Activated T-cell treated with anti-CD3 and anti-CD28 coated beads, Interleukin-2, amount 50 U/mL, for 4 hours (primary cell): Measurements from ENCODE around the gene TMPRSS4. TPM values are rescaled to one million over a fixed set of nuclear protein-coding genes. Genes with fewer than 3 reads are reported as not detected.
A peak's percentile ranks its signal among the peaks of the same experiment; 100 is the strongest.

Source experiments
- ATAC-seq, 2 donors: fragments of 200-7000 bp; cut with Tn5 transposase; one replicate each; pipeline ENCODE4 v1.10.0; 2021
- DNase-seq: peaks from one replicate; pipeline ENCODE4 v3.0.0-alpha.2; 2020
- H3K27me3 Mint-ChIP-seq: one replicate; pipeline ENCODE4 v1.8.0; 2021; ENCODE audit warnings: low read depth, mixed read lengths
- H3K36me3 Mint-ChIP-seq: one replicate; pipeline ENCODE4 v1.8.0; 2022; ENCODE audit warnings: mixed read lengths; ENCODE audit not compliant: insufficient read depth
- H3K4me1 Mint-ChIP-seq: one replicate; pipeline ENCODE4 v1.8.0; 2021; ENCODE audit warnings: low read depth, mixed read lengths
- H3K4me3 Mint-ChIP-seq: one replicate; pipeline ENCODE4 v1.8.0; 2021; ENCODE audit warnings: mild to moderate bottlenecking, moderate library complexity, mixed read lengths
- H3K9me3 Mint-ChIP-seq: one replicate; pipeline ENCODE4 v1.8.0; 2021; ENCODE audit warnings: mixed read lengths
- total RNA-seq, 3 donors: library from RNA; stranded (reverse); gene quantifications; one replicate each; pipeline ENCODE4 v1.2.1, GENCODE V29; 2021

Gene TMPRSS4
- total RNA-seq, 3 donors from 2014 or later: 0.08 TPM; not detected in 2

- Mint-ChIP-seq H3K36me3 (no peaks in the 10 kb centered on the region), H3K27me3 (peaks cover 11% of the 10 kb centered on the region), H3K9me3 (no peaks in the 10 kb centered on the region), H3K4me1 (peaks cover 5% of the 10 kb centered on the region), H3K4me3 (no peak overlapping the region)
- ATAC-seq: peak; percentile 46 to 69
- DNase-seq: no peak
Observed at GRCh38 chr11:118117790-118118601, 41.1 kb downstream of the TMPRSS4 start.

GRCh38 chr11:118120793-118121192 lies 43.9 kb downstream of the TMPRSS4 start:
- ATAC-seq (no peak), DNase-seq (no peak)
- peaks cover 4% of the 10 kb centered on the region for H3K27me3 Mint-ChIP-seq
- no peaks in the 10 kb centered on the region for H3K4me1 Mint-ChIP-seq
- no peak overlapping the region for H3K4me3 Mint-ChIP-seq
- H3K36me3 Mint-ChIP-seq: no peaks in the 10 kb centered on the region
- no peaks in the 10 kb centered on the region for H3K9me3 Mint-ChIP-seq

GRCh38 chr11:118124929-118125535 lies 48.2 kb downstream of the TMPRSS4 start:
- DNase-seq (no peak), ATAC-seq (no peak)
- Mint-ChIP-seq H3K9me3 (no peaks in the 10 kb centered on the region), H3K4me1 (no peaks in the 10 kb centered on the region), H3K36me3 (no peaks in the 10 kb centered on the region), H3K27me3 (peaks cover 8% of the 10 kb centered on the region), H3K4me3 (no peak overlapping the region)

- DNase-seq (no peak), ATAC-seq (peak; percentile 18 to 25)
- Mint-ChIP-seq H3K4me1 (no peaks in the 10 kb centered on the region), H3K27me3 (peaks cover 8% of the 10 kb centered on the region), H3K9me3 (no peaks in the 10 kb centered on the region), H3K4me3 (no peak overlapping the region), H3K36me3 (no peaks in the 10 kb centered on the region)
Observed at GRCh38 chr11:118126082-118126838, 49.4 kb downstream of the TMPRSS4 start.

GRCh38 chr11:118128310-118128709 lies 51.4 kb downstream of the TMPRSS4 start:
- H3K4me3 Mint-ChIP-seq: no peak overlapping the region
- H3K9me3 Mint-ChIP-seq: no peaks in the 10 kb centered on the region
- no peaks in the 10 kb centered on the region for H3K4me1 Mint-ChIP-seq
- DNase-seq (no peak), ATAC-seq (no peak)
- peaks cover 8% of the 10 kb centered on the region for H3K27me3 Mint-ChIP-seq
- no peaks in the 10 kb centered on the region for H3K36me3 Mint-ChIP-seq

GRCh38 chr11:118128721-118129470 lies 52.0 kb downstream of the TMPRSS4 start:
- ATAC-seq (no peak), DNase-seq (no peak)
- Mint-ChIP-seq H3K9me3 (no peaks in the 10 kb centered on the region), H3K27me3 (peaks cover 11% of the 10 kb centered on the region), H3K4me1 (no peaks in the 10 kb centered on the region), H3K4me3 (no peak overlapping the region), H3K36me3 (no peaks in the 10 kb centered on the region)

- ATAC-seq (no peak), DNase-seq (no peak)
- Mint-ChIP-seq H3K27me3 (peaks cover 17% of the 10 kb centered on the region), H3K4me3 (no peak overlapping the region), H3K36me3 (no peaks in the 10 kb centered on the region), H3K9me3 (no peaks in the 10 kb centered on the region), H3K4me1 (no peaks in the 10 kb centered on the region)
Observed at GRCh38 chr11:118129471-118130172, 52.7 kb downstream of the TMPRSS4 start.

DNA sequence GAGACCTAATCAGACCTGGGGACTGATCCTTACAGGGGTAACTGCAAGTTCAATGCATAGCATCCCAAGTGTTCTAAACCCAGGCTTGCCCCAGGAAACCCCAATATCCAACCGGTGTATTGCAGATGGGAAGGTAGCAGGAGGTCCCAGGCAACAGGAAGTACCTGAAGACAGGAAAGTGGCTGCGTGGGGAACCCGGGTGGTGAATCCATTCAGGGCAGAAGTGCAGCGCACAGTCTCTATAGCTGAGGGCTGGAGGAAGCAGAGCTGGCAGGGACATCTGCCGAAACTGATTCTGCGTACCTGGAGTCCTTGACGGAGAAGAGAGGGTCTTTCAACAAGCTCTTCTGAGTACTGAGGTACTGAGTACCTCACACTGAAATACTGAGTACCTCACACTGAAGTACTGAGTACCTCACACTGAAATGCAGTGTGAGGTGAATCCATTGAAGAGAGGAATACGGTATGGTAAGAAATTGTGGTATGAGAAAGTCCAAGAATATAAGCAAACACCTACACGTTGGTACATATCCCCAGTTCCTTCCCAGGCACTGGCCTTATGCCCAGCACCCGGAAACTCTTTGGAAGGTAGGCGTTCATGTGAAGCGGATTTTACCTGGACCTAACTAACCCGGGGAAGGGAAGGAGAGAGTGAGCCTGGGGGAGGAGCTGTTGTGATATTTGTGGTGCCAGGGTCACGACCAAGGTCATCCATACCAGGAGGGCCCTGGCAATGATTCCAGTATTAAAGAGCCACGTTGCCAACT lies 55.7 kb downstream of the TMPRSS4 start:
- no peaks in the 10 kb centered on the region for H3K4me1 Mint-ChIP-seq
- peaks cover 20% of the 10 kb centered on the region for H3K27me3 Mint-ChIP-seq
- DNase-seq (no peak), ATAC-seq (no peak)
- H3K4me3 Mint-ChIP-seq: no peak overlapping the region
- H3K9me3 Mint-ChIP-seq: no peaks in the 10 kb centered on the region
- H3K36me3 Mint-ChIP-seq: no peaks in the 10 kb centered on the region

DNA sequence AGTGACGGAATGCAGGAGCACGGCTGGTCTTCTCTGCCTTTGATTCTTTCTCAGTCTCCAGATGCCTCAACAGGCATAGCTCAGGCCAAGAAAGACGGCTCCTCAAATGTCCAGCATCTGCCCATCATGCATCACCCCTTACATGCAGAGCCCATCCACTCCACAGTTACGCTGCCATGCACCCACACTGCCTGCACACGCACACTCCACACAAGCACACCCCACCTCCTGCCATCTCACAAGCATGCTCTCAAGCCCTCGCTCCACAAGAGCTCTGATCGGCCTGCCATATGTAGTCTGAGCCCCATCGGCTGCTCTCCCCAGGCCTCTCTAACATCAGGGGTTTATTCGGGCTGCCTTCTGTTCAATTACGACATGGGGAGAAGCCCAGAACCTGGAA lies 56.9 kb downstream of the TMPRSS4 start:
- H3K9me3 Mint-ChIP-seq: no peaks in the 10 kb centered on the region
- no peaks in the 10 kb centered on the region for H3K4me1 Mint-ChIP-seq
- no peak for ATAC-seq
- peaks cover 17% of the 10 kb centered on the region for H3K27me3 Mint-ChIP-seq
- H3K36me3 Mint-ChIP-seq: no peaks in the 10 kb centered on the region
- no peak for DNase-seq
- no peak overlapping the region for H3K4me3 Mint-ChIP-seq

DNA sequence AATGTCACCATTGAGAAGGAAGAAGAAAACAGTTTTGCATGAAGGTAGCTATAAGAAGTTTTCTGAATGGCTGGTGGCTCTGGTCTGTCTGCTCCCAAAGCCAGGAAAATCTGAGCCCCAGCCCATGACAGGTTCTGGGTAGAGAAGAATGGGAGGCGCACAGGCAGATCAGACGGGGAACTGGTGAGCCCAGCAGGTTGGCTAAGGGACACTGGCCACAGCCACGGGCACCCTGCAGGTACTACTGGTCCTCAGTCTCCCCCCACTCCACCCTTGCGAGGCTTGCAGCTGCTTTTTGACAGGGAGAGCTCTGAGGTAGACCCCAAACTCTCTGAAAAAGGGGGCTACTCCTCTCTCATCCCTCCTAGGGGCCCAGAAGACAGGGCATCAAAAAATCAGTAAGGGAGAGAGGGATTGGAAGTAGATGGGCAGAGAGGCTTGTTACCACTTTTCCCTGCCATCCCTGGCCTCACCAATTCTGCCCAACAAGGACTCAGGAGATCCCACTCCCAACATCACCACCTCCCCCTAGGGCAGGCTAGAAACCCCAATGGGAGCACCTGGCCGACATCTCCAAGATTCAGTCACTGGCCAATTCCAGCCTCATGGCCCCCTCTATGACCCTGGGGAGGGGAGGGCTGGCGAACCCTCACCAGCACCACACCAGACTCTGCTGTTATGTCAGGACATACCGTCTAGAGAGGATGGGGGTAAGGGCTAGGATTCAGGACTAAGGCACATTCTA lies 58.3 kb downstream of the TMPRSS4 start:
- Mint-ChIP-seq H3K36me3 (no peaks in the 10 kb centered on the region), H3K9me3 (no peaks in the 10 kb centered on the region), H3K4me1 (no peaks in the 10 kb centered on the region), H3K4me3 (no peak overlapping the region), H3K27me3 (peaks cover 23% of the 10 kb centered on the region)
- no peak for ATAC-seq
- no peak for DNase-seq

DNA sequence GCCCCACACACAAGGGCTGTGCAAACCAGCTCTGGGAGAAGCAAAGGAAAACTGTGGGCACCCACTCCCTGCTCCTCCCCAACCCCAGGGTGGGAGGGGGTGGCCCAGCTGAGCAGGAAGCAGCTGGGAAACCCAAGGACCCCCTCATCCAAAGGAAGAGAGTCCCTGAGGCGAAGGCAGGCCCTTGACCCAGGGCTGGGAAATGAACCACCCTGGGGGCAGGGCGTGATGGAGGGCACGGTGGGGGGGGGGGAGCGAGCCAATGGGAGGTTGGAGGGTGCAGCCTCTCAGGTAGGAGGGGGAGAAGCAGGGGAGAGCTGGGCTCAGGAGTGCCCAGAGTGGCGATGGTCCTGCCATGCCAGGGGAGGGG lies 58.9 kb downstream of the TMPRSS4 start:
- H3K9me3 Mint-ChIP-seq: no peaks in the 10 kb centered on the region
- ATAC-seq: no peak
- no peaks in the 10 kb centered on the region for H3K4me1 Mint-ChIP-seq
- no peak for DNase-seq
- no peaks in the 10 kb centered on the region for H3K36me3 Mint-ChIP-seq
- peaks cover 28% of the 10 kb centered on the region for H3K27me3 Mint-ChIP-seq
- H3K4me3 Mint-ChIP-seq: no peak overlapping the region

- H3K36me3 Mint-ChIP-seq: no peaks in the 10 kb centered on the region
- ATAC-seq: no peak
- peaks cover 32% of the 10 kb centered on the region for H3K27me3 Mint-ChIP-seq
- no peak for DNase-seq
- H3K9me3 Mint-ChIP-seq: no peaks in the 10 kb centered on the region
- H3K4me3 Mint-ChIP-seq: no peak overlapping the region
- H3K4me1 Mint-ChIP-seq: no peaks in the 10 kb centered on the region
Observed at GRCh38 chr11:118136341-118136740, 59.5 kb downstream of the TMPRSS4 start.

DNA sequence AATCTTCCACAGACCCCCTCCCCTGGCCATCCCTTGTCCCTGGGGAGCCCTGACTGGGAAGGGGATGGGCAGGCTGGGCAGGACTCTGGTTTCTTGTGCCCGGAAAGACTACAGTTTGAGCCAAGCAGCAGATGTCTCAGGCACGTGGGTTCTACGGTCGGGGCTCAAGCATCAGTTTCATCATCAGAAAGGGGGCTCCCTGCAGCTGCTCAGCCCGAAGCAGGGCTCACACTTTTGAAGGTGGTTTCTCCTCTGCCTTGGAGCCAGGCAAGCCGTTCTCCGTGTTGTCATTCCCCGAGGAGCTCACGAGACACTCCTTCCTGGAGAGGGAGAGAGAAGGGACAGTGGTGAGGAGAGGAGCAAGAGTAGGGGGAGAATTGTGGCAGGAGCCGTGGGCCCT lies 59.9 kb downstream of the TMPRSS4 start:
- H3K27me3 Mint-ChIP-seq: peaks cover 35% of the 10 kb centered on the region

More for the DNA sequence above, 59.9 kb downstream of the TMPRSS4 start:
- Mint-ChIP-seq H3K4me1 (no peaks in the 10 kb centered on the region), H3K36me3 (no peaks in the 10 kb centered on the region), H3K9me3 (no peaks in the 10 kb centered on the region), H3K4me3 (no peak overlapping the region)
- DNase-seq (no peak), ATAC-seq (no peak)
